HEK293 (cell line): ENCODE measurements around the gene GMIP.

Experiments
- CTCF ChIA-PET: fragments of 350-600 bp; formaldehyde crosslinking; extraction: SDS; loops from one replicate; lab custom pipeline; 2021; ENCODE audit warnings: antibody characterized with exemption; lab: Yijun Ruan, JAX
- POLR2A ChIA-PET: fragments of 300-600 bp; formaldehyde crosslinking; extraction: SDS; loops from one replicate; lab custom pipeline; 2020; ENCODE audit warnings: antibody characterized with exemption, inconsistent platforms; lab: Yijun Ruan, JAX
- H3K27ac ChIP-seq: fragments of 200-500 bp; sonication (Bioruptor generic); 2 replicates; pipeline ENCODE4 v1.5.1; 2014; ENCODE audit warnings: low read depth, low read length, control low read depth, inconsistent platforms; ENCODE audit errors: extremely low read depth
- H3K36me3 ChIP-seq, 2 experiments: fragments of 200-500 bp in 1 of 2; sonication (Bioruptor generic) in 1 of 2; 1 replicate in 1 of 2; 2 replicates in 1 of 2; pipeline ENCODE4 v1.5.1; 2014 to 2017; ENCODE audit warnings: inconsistent platforms in 2 of 2, low read length in 2 of 2; ENCODE audit not compliant: control insufficient read depth in 2 of 2, insufficient read depth in 1 of 2
- H3K4me1 ChIP-seq: fragments of 200-500 bp; sonication (Bioruptor generic); 2 replicates; pipeline ENCODE4 v1.5.1; 2014; ENCODE audit warnings: mild to moderate bottlenecking, low read length, inconsistent platforms; ENCODE audit not compliant: control insufficient read depth, insufficient read depth
- H3K4me3 ChIP-seq: 2 replicates; pipeline ENCODE4 v1.5.1; 2011; ENCODE audit warnings: low read depth, mild to moderate bottlenecking, control low read depth, low read length, moderate library complexity
- H3K9me3 ChIP-seq: fragments of 200-500 bp; sonication (Bioruptor generic); 2 replicates; pipeline ENCODE4 v1.5.1; 2014; ENCODE audit warnings: low read depth, low read length, inconsistent platforms; ENCODE audit not compliant: control insufficient read depth, insufficient read depth
- PBX3 ChIP-seq: sonication (generic); formaldehyde crosslinking; IDR thresholded peaks from 2 replicates; pipeline ENCODE4 v1.8.1; 2022; ENCODE audit warnings: mild to moderate bottlenecking, moderate library complexity, missing genetic modification reagents
- SP2 ChIP-seq: fragments of 450-650 bp; formaldehyde crosslinking; IDR thresholded peaks from 2 replicates; pipeline ENCODE4 v1.5.1; 2016; ENCODE audit warnings: missing biosample characterization, missing genetic modification characterization
- ZBTB10 ChIP-seq: fragments of 450-650 bp; formaldehyde crosslinking; IDR thresholded peaks from 2 replicates; pipeline ENCODE4 v1.5.1; 2016; ENCODE audit warnings: missing biosample characterization, missing genetic modification characterization
- ZBTB20 ChIP-seq: fragments of 450-650 bp; formaldehyde crosslinking; IDR thresholded peaks from 2 replicates; pipeline ENCODE4 v1.5.1; 2016; ENCODE audit warnings: missing biosample characterization, missing genetic modification characterization
- ZFP69B ChIP-seq: fragments of 450-650 bp; formaldehyde crosslinking; IDR thresholded peaks from 2 replicates; pipeline ENCODE4 v1.5.1; 2016; ENCODE audit warnings: missing biosample characterization, missing genetic modification characterization
- ZNF184 ChIP-seq: fragments of 450-650 bp; IDR thresholded peaks from 2 replicates; pipeline ENCODE4 v1.5.1; 2018; ENCODE audit warnings: missing biosample characterization, mild to moderate bottlenecking, missing genetic modification characterization
- ZNF223 ChIP-seq: fragments of 450-650 bp; formaldehyde crosslinking; IDR thresholded peaks from 2 replicates; pipeline ENCODE4 v1.5.1; 2016; ENCODE audit warnings: missing biosample characterization, missing genetic modification characterization
- ZNF26 ChIP-seq: fragments of 450-650 bp; formaldehyde crosslinking; IDR thresholded peaks from 2 replicates; pipeline ENCODE4 v1.5.1; 2016; ENCODE audit warnings: missing biosample characterization, missing genetic modification characterization
- ZNF341 ChIP-seq: fragments of 450-650 bp; formaldehyde crosslinking; IDR thresholded peaks from 2 replicates; pipeline ENCODE4; 2016; ENCODE audit warnings: low read depth, missing biosample characterization, missing genetic modification characterization
- ZNF362 ChIP-seq: fragments of 450-650 bp; formaldehyde crosslinking; IDR thresholded peaks from 2 replicates; pipeline ENCODE4 v1.5.1; 2016; ENCODE audit warnings: missing biosample characterization, missing genetic modification characterization
- ZNF366 ChIP-seq: fragments of 450-650 bp; formaldehyde crosslinking; conservative IDR thresholded peaks from 2 replicates; pipeline ENCODE4 v1.5.1; 2016; ENCODE audit warnings: missing biosample characterization, missing genetic modification characterization
- ZNF416 ChIP-seq: fragments of 450-650 bp; formaldehyde crosslinking; IDR thresholded peaks from 2 replicates; pipeline ENCODE4 v1.5.1; 2016; ENCODE audit warnings: missing biosample characterization, missing genetic modification characterization
- ZNF549 ChIP-seq: fragments of 450-650 bp; IDR thresholded peaks from 2 replicates; pipeline ENCODE4 v1.5.1; 2018; ENCODE audit warnings: missing biosample characterization, missing genetic modification characterization, mild to moderate bottlenecking, inconsistent platforms, moderate library complexity
- ZNF600 ChIP-seq: fragments of 450-650 bp; formaldehyde crosslinking; IDR thresholded peaks from 2 replicates; pipeline ENCODE4 v1.5.1; 2016; ENCODE audit warnings: missing biosample characterization, missing genetic modification characterization
- ZNF639 ChIP-seq: fragments of 450-650 bp; formaldehyde crosslinking; IDR thresholded peaks from 2 replicates; pipeline ENCODE4 v1.5.1; 2016; ENCODE audit warnings: missing biosample characterization, missing genetic modification characterization
- ZNF707 ChIP-seq: fragments of 450-650 bp; formaldehyde crosslinking; IDR thresholded peaks from 2 replicates; pipeline ENCODE4 v1.5.1; 2016; ENCODE audit warnings: missing biosample characterization, missing genetic modification characterization
- ZNF792 ChIP-seq: fragments of 450-650 bp; formaldehyde crosslinking; IDR thresholded peaks from 2 replicates; pipeline ENCODE4 v1.5.1; 2016; ENCODE audit warnings: missing biosample characterization, missing genetic modification characterization
- ZNF830 ChIP-seq: fragments of 450-650 bp; IDR thresholded peaks from 2 replicates; pipeline ENCODE4 v1.5.0; 2018; ENCODE audit warnings: missing biosample characterization, missing genetic modification characterization, low read depth, mild to moderate bottlenecking, moderate library complexity

Gene GMIP

GRCh38 chr19:19619849-19620210, 23.6 kb downstream of the GMIP start:
- no peak overlapping the region for H3K27ac ChIP-seq
- POLR2A ChIA-PET = no interaction called here
- TF ChIP-seq ZNF362 = no peak
- 0 out of 2 replicates have a peak, but pooled peaks have one; percentile 51 for TF ChIP-seq ZFP69B
- H3K4me1 ChIP-seq = no peaks in the 10 kb centered on the region
- CTCF ChIA-PET = interaction anchor here (0.7 kb wide), 1 partner anchor 108 kb away, joined by 4 read pairs; no protein-coding TSS in a partner anchor
- no peak overlapping the region for H3K4me3 ChIP-seq
- H3K9me3 ChIP-seq = no peaks in the 10 kb centered on the region
- no peaks in the 10 kb centered on the region; a peak in 1 of 3 replicates for H3K36me3 ChIP-seq

- Histone ChIP-seq H3K4me1 (no peaks in the 10 kb centered on the region), H3K4me3 (no peak overlapping the region), H3K36me3 (no peaks in the 10 kb centered on the region; a peak in 1 of 3 replicates), H3K9me3 (no peaks in the 10 kb centered on the region), H3K27ac (no peak overlapping the region)
- ChIA-PET POLR2A (no interaction called here), CTCF (interaction anchor here (0.7 kb wide), 1 partner anchor 107 kb away, joined by 4 read pairs; no protein-coding TSS in a partner anchor)
- TF ChIP-seq ZNF184 (tag by site-specific recombination) (no peak), ZBTB10 (peak; percentile 24)
Observed at GRCh38 chr19:19619181-19619848, 24.1 kb downstream of the GMIP start.

- H3K4me1 ChIP-seq = no peaks in the 10 kb centered on the region
- no peaks in the 10 kb centered on the region for H3K9me3 ChIP-seq
- ChIA-PET CTCF (no interaction called here), POLR2A (no interaction called here)
- peak within 1 kb of the TSS; percentile 46 for H3K4me3 ChIP-seq
- no peaks in the 10 kb centered on the region; a peak in 1 of 3 replicates for H3K36me3 ChIP-seq
- no peak within 1 kb of the TSS; the same call in 1 of the 2 replicates for H3K27ac ChIP-seq
- TF ChIP-seq SP2 (tag by site-specific recombination) = peak; percentile 98
- 0 out of 2 replicates have a peak, but pooled peaks have one; percentile 6 for TF ChIP-seq ZNF600
- no peak for TF ChIP-seq ZNF639 (tag by site-specific recombination)
- 0 out of 2 replicates have a peak, but pooled peaks have one; percentile 60 for TF ChIP-seq PBX3 (CRISPR knock-in tag)
- peak; percentile 89 for TF ChIP-seq ZNF366 (tag by site-specific recombination)
- peak; percentile 77 for TF ChIP-seq ZBTB10
- TF ChIP-seq ZNF830 (tag by site-specific recombination) = no peak
- TF ChIP-seq ZNF341 = peak; percentile 98
- TF ChIP-seq ZNF549 (tag by site-specific recombination) = no peak
- no peak for TF ChIP-seq ZNF223
- no peak for TF ChIP-seq ZNF26 (tag by site-specific recombination)
- 0 out of 2 replicates have a peak, but pooled peaks have one; percentile 7 for TF ChIP-seq ZBTB20 (tag by site-specific recombination)
- TF ChIP-seq ZNF792 (tag by site-specific recombination) = no peak
- TF ChIP-seq ZNF707 (tag by site-specific recombination) = no peak
- no peak for TF ChIP-seq ZNF416 (tag by site-specific recombination)
Observed at GRCh38 chr19:19618219-19619051, 25.0 kb downstream of the GMIP start, which contains the start of gene PBX4. TSS of gene PBX4 (minus strand) at chr19:19618687. CDS start at chr19:19618629, 58 bp downstream.
